GM12891 (cell line): Measurements from ENCODE around the gene ENTPD1.

Experiments used
- DNase-seq: peaks from one replicate; pipeline ENCODE4 v3.0.0; 2011; ENCODE audit warnings: low spot score; ENCODE audit not compliant: insufficient read length
- FAIRE-seq: peaks from 2 replicates; lab custom pipeline; 2011; peaks lifted over from hg19 to GRCh38; lab: Jason Lieb, UNC
- PAX5 ChIP-seq: IDR thresholded peaks from 2 replicates; pipeline ENCODE4 v1.6.1; 2011; ENCODE audit warnings: low read length, moderate library complexity, mild to moderate bottlenecking; ENCODE audit not compliant: insufficient read depth, severe bottlenecking
- POLR2A ChIP-seq: IDR thresholded peaks from 2 replicates; pipeline ENCODE4 v1.6.1; 2011; ENCODE audit warnings: low read depth, low read length, control low read depth
- POLR2AphosphoS5 ChIP-seq: IDR thresholded peaks from 2 replicates; pipeline ENCODE4 v1.6.1; 2011; ENCODE audit warnings: low read depth, low read length, control low read depth
- POU2F2 ChIP-seq: IDR thresholded peaks from 2 replicates; pipeline ENCODE4 v1.6.1; 2011; ENCODE audit warnings: low read depth, mild to moderate bottlenecking, control low read depth, low read length, moderate library complexity
- SPI1 ChIP-seq: IDR thresholded peaks from 2 replicates; pipeline ENCODE4 v1.6.1; 2011; ENCODE audit warnings: low read depth, low read length, control low read depth
- TAF1 ChIP-seq: IDR thresholded peaks from 2 replicates; pipeline ENCODE4 v1.6.1; 2011; ENCODE audit warnings: low read depth, low read length, control low read depth

The ENTPD1 gene

DNA sequence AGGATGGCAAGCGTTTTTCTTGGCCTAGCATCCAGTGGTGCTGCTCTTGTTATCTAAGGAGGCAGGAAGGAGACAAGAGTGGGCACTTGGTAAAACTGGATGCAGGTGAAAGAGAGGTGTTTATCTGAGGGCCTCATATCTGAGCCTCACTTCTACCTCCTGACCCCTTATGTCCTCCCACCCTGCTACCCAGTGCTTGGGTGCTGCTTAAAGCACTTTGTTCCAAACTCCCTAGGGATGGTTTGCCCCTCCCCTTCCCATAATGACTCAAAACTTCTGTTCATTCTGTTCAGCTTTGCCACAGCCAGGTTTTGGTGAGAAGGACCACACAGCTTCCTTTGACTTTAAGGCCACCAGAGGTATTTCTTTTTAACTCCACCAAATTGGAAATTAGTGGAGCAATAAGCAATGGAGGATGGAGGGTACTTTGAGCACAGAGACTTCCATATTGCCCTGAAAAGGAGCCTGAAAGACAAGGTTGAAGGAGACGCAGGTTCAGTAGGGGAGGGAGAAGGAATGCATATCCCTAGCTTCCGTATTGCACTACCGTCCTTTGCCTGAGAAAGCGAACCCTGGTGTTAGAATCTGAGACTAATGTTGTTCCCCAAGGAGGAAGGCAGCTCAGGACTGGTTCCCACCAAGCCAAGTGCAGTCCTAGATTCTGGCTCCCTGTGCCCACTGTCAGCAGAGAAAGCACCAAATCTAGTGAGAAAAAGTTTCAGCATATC, 30.1 kb downstream of the ENTPD1 start:
- TF ChIP-seq SPI1, result no peak
- TF ChIP-seq PAX5, result no peak
- peak; percentile 17; the same call in 1 of the 2 replicates for TF ChIP-seq POLR2AphosphoS5
- TF ChIP-seq POU2F2, result no peak
- no peak for TF ChIP-seq TAF1
- DNase-seq, result no peak
- FAIRE-seq, result no peak

DNA sequence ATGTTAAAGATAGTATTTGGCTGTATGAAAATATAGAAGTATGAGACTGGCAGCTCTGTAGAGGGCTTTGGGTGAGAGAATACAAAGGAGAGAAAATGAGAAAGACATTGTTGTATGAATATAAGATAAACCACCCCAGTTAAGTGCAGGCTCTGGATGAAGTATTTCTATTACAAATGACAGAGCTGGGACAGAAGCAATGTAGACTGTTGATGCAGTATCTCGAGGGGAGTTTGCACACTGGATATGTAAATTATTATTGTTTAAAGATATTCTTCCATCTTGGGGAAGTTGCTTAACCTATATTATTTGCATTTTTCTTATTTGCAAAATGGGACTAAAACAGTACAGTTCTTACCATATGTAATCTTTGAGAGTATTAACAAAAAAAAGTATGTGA, 31.5 kb downstream of the ENTPD1 start:
- TF ChIP-seq POLR2AphosphoS5 (no peak), TAF1 (no peak), PAX5 (no peak), POLR2A (no peak), SPI1 (no peak), POU2F2 (no peak)
- peak; percentile 58 for FAIRE-seq
- no peak for DNase-seq

DNA sequence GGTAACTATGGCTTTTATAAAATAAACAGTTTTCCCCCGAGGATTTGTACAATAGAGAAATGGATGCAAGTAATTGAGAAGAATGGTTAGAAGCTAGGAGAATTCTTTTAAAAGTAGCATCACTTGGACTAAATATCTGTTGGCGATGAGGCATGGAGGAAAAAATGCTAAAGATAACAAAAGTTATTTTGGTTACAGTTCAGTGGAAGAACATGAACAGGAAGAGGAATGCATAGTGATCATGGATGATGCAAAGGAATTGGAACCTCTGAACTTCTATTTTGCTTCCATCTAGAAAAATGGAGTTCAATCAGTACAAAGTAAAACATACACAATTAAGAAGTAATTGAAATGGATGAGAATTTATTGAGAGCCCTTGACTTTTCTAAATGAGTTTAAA, 32.9 kb downstream of the ENTPD1 start:
- FAIRE-seq, result no peak
- DNase-seq, result no peak

DNA sequence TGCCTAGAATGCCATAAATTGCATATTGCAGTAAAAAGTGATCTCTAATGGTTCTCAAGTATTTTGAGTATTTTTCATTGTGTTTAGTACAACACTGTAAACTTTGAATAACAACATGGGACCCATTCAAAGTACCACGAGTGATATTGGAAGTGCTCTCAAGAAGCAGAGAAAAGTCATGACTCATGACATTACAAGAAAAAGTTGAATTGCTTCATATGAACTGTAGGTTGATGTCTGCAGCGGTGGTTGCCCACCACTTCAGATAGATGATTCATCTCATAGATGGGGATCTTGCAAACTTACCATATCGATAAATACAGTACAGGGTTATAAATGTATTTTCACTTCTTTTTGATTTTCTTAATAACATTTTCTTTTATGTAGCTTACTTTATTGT, 33.9 kb downstream of the ENTPD1 start:
- DNase-seq, result no peak
- TF ChIP-seq POLR2AphosphoS5, result no peak
- TF ChIP-seq TAF1, result no peak
- no peak for TF ChIP-seq POU2F2
- no peak for TF ChIP-seq SPI1
- TF ChIP-seq POLR2A, result no peak
- TF ChIP-seq PAX5, result no peak
- peak; percentile 57 for FAIRE-seq

More for the DNA sequence above, 32.9 kb downstream of the ENTPD1 start:
- TF ChIP-seq POLR2AphosphoS5 (no peak), PAX5 (no peak), POU2F2 (no peak), SPI1 (no peak), TAF1 (no peak), POLR2A (no peak)

DNA sequence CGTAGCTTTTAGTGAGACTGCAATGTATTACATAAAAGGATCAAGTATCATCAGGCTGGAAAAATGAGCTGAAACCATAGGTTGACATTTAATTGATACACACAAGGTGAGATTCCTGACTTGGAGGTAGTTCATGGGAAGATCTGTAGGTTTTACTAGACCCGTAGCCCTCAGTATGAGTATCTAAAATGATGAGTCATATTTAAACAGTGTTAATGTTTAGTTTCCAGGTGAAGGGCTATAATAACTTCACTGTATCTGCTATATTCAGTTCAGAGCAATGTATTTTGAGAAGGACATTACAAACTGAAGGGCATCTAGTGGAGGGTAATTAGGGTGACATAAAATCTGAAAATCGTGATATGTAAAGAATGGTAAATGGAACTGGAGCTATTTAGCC, 35.0 kb downstream of the ENTPD1 start:
- TF ChIP-seq TAF1 (no peak), POU2F2 (no peak), POLR2AphosphoS5 (no peak; the same call in 1 of the 2 replicates), SPI1 (no peak), POLR2A (no peak), PAX5 (no peak)
- FAIRE-seq (peak; percentile 90), DNase-seq (no peak)

DNA sequence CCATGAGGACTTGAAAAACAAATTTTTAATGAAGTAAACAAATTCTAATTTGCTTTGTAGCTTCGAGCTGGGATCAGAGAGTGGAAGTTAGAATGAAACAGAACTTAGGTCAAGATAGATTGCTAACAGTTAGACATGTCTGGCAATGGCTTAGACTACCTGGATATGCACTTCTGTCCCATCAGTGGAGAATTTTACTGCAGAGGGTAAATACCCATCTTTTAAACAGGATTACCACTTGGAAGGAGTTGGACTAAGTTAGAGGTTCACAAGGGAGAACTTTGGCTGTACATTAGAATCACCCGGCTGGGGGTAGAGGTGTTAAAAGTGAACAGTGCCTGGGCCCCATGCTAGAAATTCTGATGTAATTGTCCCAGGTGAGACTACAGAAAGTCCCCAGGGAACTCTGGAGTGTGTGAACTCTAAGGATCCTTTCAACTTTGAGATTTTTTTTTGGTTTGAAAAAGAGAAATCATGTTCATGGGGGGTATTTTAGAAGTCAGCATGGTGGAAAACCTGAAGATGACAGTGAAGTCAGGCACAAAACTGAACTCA, 35.5 kb downstream of the ENTPD1 start:
- FAIRE-seq, result no peak
- TF ChIP-seq TAF1 (no peak), SPI1 (no peak), POU2F2 (no peak), POLR2A (no peak), PAX5 (no peak), POLR2AphosphoS5 (no peak; the same call in 1 of the 2 replicates)
- no peak for DNase-seq

DNA sequence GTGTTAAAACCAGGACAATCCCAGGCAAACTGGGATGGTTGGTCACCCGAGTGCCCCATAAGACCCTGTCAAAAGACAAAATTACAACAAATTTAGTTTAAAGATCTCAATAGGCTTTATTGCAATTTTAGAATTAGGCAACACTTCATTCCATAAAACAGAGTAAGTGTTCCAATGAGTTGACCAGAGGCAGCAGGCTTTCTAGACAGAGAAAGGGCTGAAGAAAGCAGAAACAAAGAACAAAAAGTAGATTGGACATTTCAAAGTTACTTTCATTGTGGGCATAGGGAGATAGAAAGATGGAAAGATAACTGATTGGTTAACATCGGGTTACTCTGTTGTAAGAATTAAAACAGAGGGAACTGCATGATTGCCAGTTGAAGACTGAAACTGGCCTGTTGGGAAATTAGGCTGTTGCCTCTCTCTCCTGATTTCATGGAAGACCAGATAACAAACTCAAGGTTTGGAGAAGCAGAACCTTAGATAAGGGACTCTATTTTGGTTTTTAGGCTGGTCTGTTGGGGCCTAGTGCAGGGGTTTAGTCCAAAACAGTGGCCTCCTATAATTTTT, 36.3 kb downstream of the ENTPD1 start:
- DNase-seq (no peak), FAIRE-seq (peak; percentile 56)
- no peak for TF ChIP-seq POLR2AphosphoS5
- TF ChIP-seq POU2F2, result no peak
- TF ChIP-seq SPI1, result no peak
- no peak for TF ChIP-seq PAX5
- TF ChIP-seq POLR2A, result no peak; the same call in 1 of the 2 replicates
- no peak for TF ChIP-seq TAF1

DNA sequence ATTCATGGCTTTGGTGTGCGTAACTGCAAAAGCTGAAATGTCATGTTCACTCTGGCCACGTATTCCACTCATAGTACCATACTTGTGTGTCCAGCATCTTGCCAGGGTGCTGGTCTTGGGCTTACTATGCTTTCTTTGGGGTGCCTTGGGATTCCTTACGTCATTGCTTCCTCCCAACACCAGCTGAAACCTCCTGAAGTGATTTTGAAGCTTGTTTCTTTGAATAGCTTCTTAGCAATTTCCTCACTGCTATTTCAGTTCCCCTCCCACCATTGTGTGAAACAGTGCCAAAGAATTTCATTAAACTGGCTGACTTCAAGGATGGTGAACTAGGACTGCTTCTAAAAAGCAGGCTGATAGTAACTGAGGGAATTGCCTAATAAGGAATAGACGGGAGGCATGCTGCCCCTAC, 36.9 kb downstream of the ENTPD1 start:
- no peak for TF ChIP-seq POU2F2
- TF ChIP-seq TAF1, result no peak; the same call in 1 of the 2 replicates
- TF ChIP-seq SPI1, result peak; percentile 85
- no peak for DNase-seq
- FAIRE-seq, result peak; percentile 96

DNA sequence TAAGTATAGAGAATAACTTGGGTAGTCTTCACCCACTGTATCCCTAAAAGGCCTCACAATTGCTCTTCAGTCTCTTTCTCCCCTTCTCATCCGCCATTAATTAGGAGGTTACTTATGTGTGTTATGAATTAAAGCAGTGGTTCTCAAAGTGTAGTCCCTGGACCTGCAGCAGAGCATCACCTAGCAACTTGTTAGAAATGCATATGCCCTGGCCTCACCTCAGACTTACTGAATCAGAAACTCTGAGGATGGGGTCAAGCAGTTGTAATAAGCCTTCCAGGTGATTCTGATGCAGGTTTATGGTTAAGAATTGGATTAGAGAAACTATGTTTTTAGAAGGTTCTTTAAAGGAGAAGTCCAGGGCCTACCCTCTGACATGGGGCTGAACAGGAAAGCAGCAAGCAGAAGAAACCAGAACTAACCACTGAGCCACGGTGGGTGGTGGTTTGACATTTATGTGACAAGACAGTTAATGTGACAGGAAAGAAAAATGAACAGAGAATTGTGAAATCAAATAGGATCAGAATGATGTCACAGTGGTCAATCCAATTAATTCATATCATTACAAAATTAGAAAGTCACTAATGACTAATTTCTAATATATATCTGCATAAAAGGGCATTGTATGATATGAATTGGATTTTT, 37.6 kb downstream of the ENTPD1 start:
- FAIRE-seq (peak; percentile 87), DNase-seq (no peak)
- TF ChIP-seq POU2F2 (peak; percentile 54; the same call in 1 of the 2 replicates), TAF1 (no peak), POLR2AphosphoS5 (peak; percentile 59; the same call in 1 of the 2 replicates), POLR2A (peak; percentile 39; the same call in 1 of the 2 replicates), PAX5 (no peak), SPI1 (peak; percentile 47; the same call in 1 of the 2 replicates)
